ENCODE measurements around the gene MCTP2. TPM values are rescaled to one million over a fixed set of nuclear protein-coding genes. Genes with fewer than 3 reads are reported as not detected.
"Not testable (repeated sequence)": the region's sequence is repeated elsewhere in the genome, so short reads cannot be mapped to it uniquely, and the experiment has no call there.

Gene MCTP2
- total RNA-seq, 1 experiment from 2014 or later = 0.15 TPM

DNA sequence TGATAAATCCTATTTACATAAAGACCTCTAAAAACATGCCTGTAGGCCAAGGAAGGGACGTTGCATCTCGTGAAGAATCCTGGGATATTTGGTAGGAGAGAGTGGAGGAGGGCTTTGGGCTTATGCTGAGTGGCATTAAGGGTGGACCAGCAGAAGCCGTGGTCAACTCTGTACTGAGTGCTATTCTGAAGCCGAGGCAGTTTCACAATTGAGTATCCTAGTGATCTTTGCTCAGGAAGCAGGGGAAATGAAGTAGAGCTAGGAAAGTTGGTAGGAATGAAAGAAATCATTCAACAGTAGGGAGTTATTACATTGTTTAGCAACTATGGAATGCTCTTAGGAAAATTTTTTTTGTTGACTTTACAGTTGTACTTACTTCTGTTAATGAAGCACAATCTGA is 24.2 kb downstream of the MCTP2 start:
- intact Hi-C loops (cut with micrococcal nuclease; ENCODE audit: unreplicated experiment) = no loop called here
- BruUV-seq (replicated peaks) = no TSS peak

DNA sequence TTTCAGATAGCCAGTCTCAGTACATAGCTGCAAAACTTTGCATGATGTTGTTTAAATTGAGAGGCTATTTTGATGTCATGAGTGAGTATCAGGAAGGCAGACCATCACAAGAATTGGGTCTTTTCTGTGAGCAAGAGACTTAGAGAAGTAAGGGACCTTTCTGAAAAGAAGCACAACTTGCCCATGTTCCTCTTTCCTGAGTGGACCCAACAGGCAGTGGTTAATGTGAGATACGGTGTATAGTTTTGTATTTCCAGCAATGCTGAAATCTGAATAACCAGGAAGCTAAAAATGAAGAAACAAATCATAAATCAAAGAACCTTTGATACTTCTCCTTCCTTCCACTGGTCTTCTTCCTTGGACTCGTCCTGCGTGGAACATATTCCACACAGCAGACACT is 25.1 kb downstream of the MCTP2 start:
- H3K9me3 ChIP-seq (ENCODE audit: control insufficient read depth, insufficient read depth, low read depth, low read length) = no peaks in the 10 kb centered on the region
- ChIA-PET POLR2A (no interaction called here), CTCF (no interaction called here)
- no peak for ATAC-seq
- BruUV-seq (replicated peaks) = no TSS peak
- in situ Hi-C loops (cut with HindIII; ENCODE audit: low pct_unique_long_range_greater_than_20kb, low sequenced_read_pairs) (no loop called here), intact Hi-C loops (cut with micrococcal nuclease; ENCODE audit: unreplicated experiment) (no loop called here)
- no peaks in the 10 kb centered on the region for H3K36me3 ChIP-seq (ENCODE audit: control insufficient read depth, insufficient read depth, low read length)
- DNase-seq (ENCODE audit: low read depth, low spot score) = no peak
- no peaks in the 10 kb centered on the region for H3K4me1 ChIP-seq (ENCODE audit: control insufficient read depth, insufficient read depth, low read length)
- H3K27ac ChIP-seq (ENCODE audit: low read length) = no peak overlapping the region
- H3K27me3 ChIP-seq (ENCODE audit: control insufficient read depth, insufficient read depth, low read length) = no peaks in the 10 kb centered on the region
- H3K4me3 ChIP-seq (ENCODE audit: low read depth in 2 of 2, low read length in 2 of 2) = no peak overlapping the region
- TF ChIP-seq POLR2AphosphoS5 (IDR thresholded peaks at IDR 0.05; ENCODE audit: low read depth, low read length) (no peak), SIN3A (IDR thresholded peaks at IDR 0.05; ENCODE audit: borderline replicate concordance, insufficient read depth, low read depth, low read length) (no peak), CTCF (IDR thresholded peaks at IDR 0.05) (no peak), TCF7L2 (IDR thresholded peaks at IDR 0.05; ENCODE audit: low read depth, low read length) (no peak), REST (IDR thresholded peaks at IDR 0.05; ENCODE audit: insufficient read depth in 1 of 2, low read depth in 2 of 2, low read length in 1 of 2) (no peak)

More for the DNA sequence above, 24.2 kb downstream of the MCTP2 start:
- ChIA-PET POLR2A (no interaction called here), CTCF (no interaction called here)
- no peak overlapping the region for H3K27ac ChIP-seq (ENCODE audit: low read length)
- DNase-seq (ENCODE audit: low read depth, low spot score) (no peak), ATAC-seq (no peak)
- no peaks in the 10 kb centered on the region for H3K36me3 ChIP-seq (ENCODE audit: control insufficient read depth, insufficient read depth, low read length)
- TF ChIP-seq REST (IDR thresholded peaks at IDR 0.05; ENCODE audit: insufficient read depth in 1 of 2, low read depth in 2 of 2, low read length in 1 of 2) = no peak
- TF ChIP-seq POLR2AphosphoS5 (IDR thresholded peaks at IDR 0.05; ENCODE audit: low read depth, low read length) = no peak
- TF ChIP-seq TCF7L2 (IDR thresholded peaks at IDR 0.05; ENCODE audit: low read depth, low read length) = no peak
- TF ChIP-seq CTCF (IDR thresholded peaks at IDR 0.05) = no peak
- no peak for TF ChIP-seq SIN3A (IDR thresholded peaks at IDR 0.05; ENCODE audit: borderline replicate concordance, insufficient read depth, low read depth, low read length)
- H3K4me1 ChIP-seq (ENCODE audit: control insufficient read depth, insufficient read depth, low read length) = no peaks in the 10 kb centered on the region
- in situ Hi-C loops (cut with HindIII; ENCODE audit: low pct_unique_long_range_greater_than_20kb, low sequenced_read_pairs) = no loop called here
- no peak overlapping the region for H3K4me3 ChIP-seq (ENCODE audit: low read depth in 2 of 2, low read length in 2 of 2)
- no peaks in the 10 kb centered on the region for H3K9me3 ChIP-seq (ENCODE audit: control insufficient read depth, insufficient read depth, low read depth, low read length)
- H3K27me3 ChIP-seq (ENCODE audit: control insufficient read depth, insufficient read depth, low read length) = no peaks in the 10 kb centered on the region

- intact Hi-C loops (cut with micrococcal nuclease; ENCODE audit: unreplicated experiment); H3K27me3 ChIP-seq (ENCODE audit: control insufficient read depth, insufficient read depth, low read length); CTCF ChIA-PET; BruUV-seq (replicated peaks); in situ Hi-C loops (cut with HindIII; ENCODE audit: low pct_unique_long_range_greater_than_20kb, low sequenced_read_pairs); H3K36me3 ChIP-seq (ENCODE audit: control insufficient read depth, insufficient read depth, low read length); H3K4me3 ChIP-seq (ENCODE audit: low read depth in 2 of 2, low read length in 2 of 2); POLR2A ChIA-PET; ATAC-seq; DNase-seq (ENCODE audit: low read depth, low spot score); H3K27ac ChIP-seq (ENCODE audit: low read length); H3K4me1 ChIP-seq (ENCODE audit: control insufficient read depth, insufficient read depth, low read length); H3K9me3 ChIP-seq (ENCODE audit: control insufficient read depth, insufficient read depth, low read depth, low read length): not testable (repeated sequence)
These were observed 26.4 kb downstream of the MCTP2 start for GRCh38 chr15:94257776-94258175.

Measured in Panc1 (cell line).